ENCODE data around the gene CHRNA9. TPM values are rescaled to one million over a fixed set of nuclear protein-coding genes. Genes with fewer than 3 reads are reported as not detected.

Gene CHRNA9
- 0.12 TPM in 1 of 2 replicates, not detected in the other for total RNA-seq

GRCh38 chr4:40334591-40335524 is at the start of gene CHRNA9:
TSS of gene CHRNA9 (plus strand) at chr4:40335333. CDS start at chr4:40335468, 135 bp downstream.

Other genes with a start within 250 kb of the CHRNA9 start
- 0.89 TPM in 1 of 2 replicates, not detected in the other for gene RHOH, start 138.3 kb upstream of the CHRNA9 start, total RNA-seq